Activated CD4-positive, alpha-beta T cell treated with anti-CD3 and anti-CD28 coated beads for 36 hours (primary cell): ENCODE measurements around the gene ZDHHC6. TPM values are rescaled to one million over a fixed set of nuclear protein-coding genes. Genes with fewer than 3 reads are reported as not detected.
A peak's percentile ranks its signal among the peaks of the same experiment; 100 is the strongest.
"Not testable (repeated sequence)": the region's sequence is repeated elsewhere in the genome, so short reads cannot be mapped to it uniquely, and the experiment has no call there.

Source experiments
- ATAC-seq: fragments of 200-7000 bp; cut with Tn5 transposase; one replicate; pipeline ENCODE4 v1.10.0; 2021; ENCODE audit warnings: mild to moderate bottlenecking, moderate library complexity
- CTCF ChIA-PET: fragments of 350-600 bp; sonication (Branson Sonifier 250); formaldehyde crosslinking; loops from one replicate; lab custom pipeline; 2021; ENCODE audit warnings: antibody characterized with exemption; lab: Charles Lee
- POLR2A ChIA-PET: fragments of 350-600 bp; sonication (Branson Sonifier 250); formaldehyde crosslinking; loops from one replicate; lab custom pipeline; 2021; ENCODE audit warnings: antibody characterized with exemption, inconsistent platforms; lab: Charles Lee
- DNase-seq: peaks from one replicate; pipeline ENCODE4 v3.0.0-alpha.2; 2020
- H3K27ac Mint-ChIP-seq: one replicate; pipeline ENCODE4 v1.8.0; 2021; ENCODE audit warnings: mixed read lengths
- H3K27me3 Mint-ChIP-seq: one replicate; pipeline ENCODE4 v1.8.0; 2021; ENCODE audit warnings: mixed read lengths
- H3K36me3 Mint-ChIP-seq: one replicate; pipeline ENCODE4 v1.8.0; 2021; ENCODE audit warnings: low read depth, mixed read lengths
- H3K4me1 Mint-ChIP-seq: one replicate; pipeline ENCODE4 v1.8.0; 2021; ENCODE audit warnings: mixed read lengths
- H3K4me3 Mint-ChIP-seq: one replicate; pipeline ENCODE4 v1.8.0; 2021; ENCODE audit warnings: mild to moderate bottlenecking, moderate library complexity, mixed read lengths
- H3K9me3 Mint-ChIP-seq: one replicate; pipeline ENCODE4 v1.8.0; 2021; ENCODE audit warnings: low read depth, mixed read lengths
- intact Hi-C, 2 experiments: fragments of 100-400 bp; cut with DNase I in 1 of 2; cut with micrococcal nuclease in 1 of 2; formaldehyde crosslinking; loops; one replicate each; pipeline versions ENCODE4 v1.14.2 to v1.15.1; 2022 to 2024; cut with DNase I, micrococcal nuclease
- total RNA-seq, 2 experiments: library from RNA; stranded (reverse); gene quantifications; one replicate each; pipeline ENCODE4 v1.2.3, GENCODE V29; 2021

Gene ZDHHC6
- total RNA-seq, 2 experiments from 2014 or later = 42.1 to 61.3 TPM

GRCh38 chr10:112466802-112467201 lies 20.1 kb upstream of the ZDHHC6 start:
- ATAC-seq = no peak
- no peak for DNase-seq
- Mint-ChIP-seq H3K36me3 (peaks cover 29% of the 10 kb centered on the region), H3K27me3 (no peaks in the 10 kb centered on the region), H3K27ac (no peak overlapping the region), H3K9me3 (no peaks in the 10 kb centered on the region), H3K4me3 (no peak overlapping the region), H3K4me1 (peaks cover 13% of the 10 kb centered on the region)
- POLR2A ChIA-PET = no interaction called here
- CTCF ChIA-PET = interaction anchor here (0.9 to 2.5 kb wide), 2 partner anchors 10 kb away, joined by 3 to 6 read pairs; no protein-coding TSS in a partner anchor
- intact Hi-C loops = no loop called here

GRCh38 chr10:112465299-112465883 lies 18.7 kb upstream of the ZDHHC6 start:
- H3K27ac Mint-ChIP-seq = peak overlapping the region; percentile 9
- intact Hi-C loops = no loop called here
- no peak overlapping the region for H3K4me3 Mint-ChIP-seq
- no peaks in the 10 kb centered on the region for H3K27me3 Mint-ChIP-seq
- no peak for DNase-seq
- ATAC-seq = peak; percentile 51
- no peaks in the 10 kb centered on the region for H3K9me3 Mint-ChIP-seq
- ChIA-PET CTCF (no interaction called here), POLR2A (no interaction called here)
- H3K4me1 Mint-ChIP-seq = peaks cover 19% of the 10 kb centered on the region
- peaks cover 37% of the 10 kb centered on the region for H3K36me3 Mint-ChIP-seq

GRCh38 chr10:112464074-112464473 lies 17.4 kb upstream of the ZDHHC6 start:
- DNase-seq, H3K9me3 Mint-ChIP-seq, H3K4me3 Mint-ChIP-seq, ATAC-seq, H3K27me3 Mint-ChIP-seq, POLR2A ChIA-PET, H3K27ac Mint-ChIP-seq: not testable (repeated sequence)
- H3K36me3 Mint-ChIP-seq = peaks cover 38% of the 10 kb centered on the region
- CTCF ChIA-PET = interaction anchor here (0.5 to 1.9 kb wide), 2 partner anchors 8 to 663 kb away, joined by 3 to 11 read pairs; no protein-coding TSS in a partner anchor
- intact Hi-C loops = loop anchor here (5.0 kb wide), 2 partner anchors 87 to 1218 kb away; no protein-coding TSS in a partner anchor
- H3K4me1 Mint-ChIP-seq = peaks cover 24% of the 10 kb centered on the region

GRCh38 chr10:112461029-112461887 lies 14.5 kb upstream of the ZDHHC6 start:
- Mint-ChIP-seq H3K36me3 (peaks cover 38% of the 10 kb centered on the region), H3K27ac (peak overlapping the region; percentile 95), H3K4me3 (no peak overlapping the region), H3K9me3 (no peaks in the 10 kb centered on the region), H3K4me1 (peaks cover 33% of the 10 kb centered on the region), H3K27me3 (no peaks in the 10 kb centered on the region)
- POLR2A ChIA-PET = interaction anchor here (0.6 kb wide), 1 partner anchor 13 kb away, joined by 5 read pairs; no protein-coding TSS in a partner anchor
- DNase-seq (peak; percentile 80), ATAC-seq (peak; percentile 89)
- intact Hi-C loops = loop anchor here (5.0 kb wide), 2 partner anchors 84 to 1221 kb away; no protein-coding TSS in a partner anchor
- CTCF ChIA-PET = interaction anchor here (0.7 to 3.3 kb wide), 4 partner anchors 11 to 279 kb away, joined by 3 to 22 read pairs (median 5); no protein-coding TSS in a partner anchor

GRCh38 chr10:112460366-112460765 lies 13.7 kb upstream of the ZDHHC6 start:
- Mint-ChIP-seq H3K36me3 (peaks cover 33% of the 10 kb centered on the region), H3K9me3 (no peaks in the 10 kb centered on the region), H3K4me1 (peaks cover 36% of the 10 kb centered on the region), H3K27ac (no peak overlapping the region), H3K4me3 (no peak overlapping the region), H3K27me3 (no peaks in the 10 kb centered on the region)
- ChIA-PET CTCF (interaction anchor here (1.0 to 3.3 kb wide), 3 partner anchors 12 to 25 kb away, joined by 3 to 22 read pairs (median 7); no protein-coding TSS in a partner anchor), POLR2A (no interaction called here)
- DNase-seq (no peak), ATAC-seq (no peak)
- intact Hi-C loops = loop anchor here (5.0 kb wide), 2 partner anchors 83 to 1222 kb away; no protein-coding TSS in a partner anchor

- ChIA-PET POLR2A (interaction anchor here (0.6 to 1.2 kb wide), 3 partner anchors 11 to 81 kb away, joined by 3 to 4 read pairs (median 3); no protein-coding TSS in a partner anchor), CTCF (interaction anchor here (0.7 to 2.1 kb wide), 3 partner anchors 11 to 16 kb away, joined by 3 to 23 read pairs (median 3); no protein-coding TSS in a partner anchor)
- intact Hi-C loops = no loop called here
- Mint-ChIP-seq H3K36me3 (peaks cover 10% of the 10 kb centered on the region), H3K4me1 (peaks cover 29% of the 10 kb centered on the region), H3K9me3 (no peaks in the 10 kb centered on the region), H3K4me3 (no peak overlapping the region), H3K27me3 (no peaks in the 10 kb centered on the region), H3K27ac (peak overlapping the region; percentile 93)
- DNase-seq (peak; percentile 18), ATAC-seq (no peak)
These were observed 9.8 kb upstream of the ZDHHC6 start for GRCh38 chr10:112456533-112456932.

GRCh38 chr10:112454910-112455779 lies 8.4 kb upstream of the ZDHHC6 start:
- Mint-ChIP-seq H3K9me3 (no peaks in the 10 kb centered on the region), H3K36me3 (peaks cover 7% of the 10 kb centered on the region), H3K27ac (peak overlapping the region; percentile 93), H3K4me3 (no peak overlapping the region), H3K4me1 (peaks cover 33% of the 10 kb centered on the region), H3K27me3 (no peaks in the 10 kb centered on the region)
- DNase-seq (no peak), ATAC-seq (peak; percentile 14)
- CTCF ChIA-PET = interaction anchor here (0.7 to 2.1 kb wide), 6 partner anchors 8 to 884 kb away, joined by 3 to 23 read pairs (median 4); partner anchors contain the start of gene VTI1A
- intact Hi-C loops = no loop called here
- POLR2A ChIA-PET = interaction anchor here (0.7 to 1.2 kb wide), 3 partner anchors 8 to 80 kb away, joined by 3 to 4 read pairs (median 3); partner anchors contain the start of gene VTI1A

- H3K9me3 Mint-ChIP-seq = no peaks in the 10 kb centered on the region
- DNase-seq = no peak
- H3K36me3 Mint-ChIP-seq = peaks cover 30% of the 10 kb centered on the region
- ChIA-PET POLR2A (interaction anchor here (0.6 kb wide), 1 partner anchor 1680 kb away, joined by 6 read pairs; no protein-coding TSS in a partner anchor), CTCF (interaction anchor here (1.7 kb wide), 1 partner anchor 23 kb away, joined by 8 read pairs; no protein-coding TSS in a partner anchor)
- H3K27me3 Mint-ChIP-seq = no peaks in the 10 kb centered on the region
- peak overlapping the region; percentile 5 for H3K27ac Mint-ChIP-seq
- H3K4me1 Mint-ChIP-seq = peaks cover 43% of the 10 kb centered on the region
- peak overlapping the region; percentile 84 for H3K4me3 Mint-ChIP-seq
- ATAC-seq = no peak
- intact Hi-C loops = loop anchor here in 1 of 2 experiments (5.0 to 10.0 kb wide), 2 partner anchors 72 to 264 kb away; partner anchors contain the start of gene GPAM
These were observed 2.2 kb upstream of the ZDHHC6 start for GRCh38 chr10:112448888-112449287.

- Mint-ChIP-seq H3K36me3 (peaks cover 35% of the 10 kb centered on the region), H3K9me3 (no peaks in the 10 kb centered on the region), H3K27ac (peak overlapping the region; percentile 96), H3K4me3 (peak overlapping the region; percentile 84), H3K27me3 (no peaks in the 10 kb centered on the region), H3K4me1 (peaks cover 48% of the 10 kb centered on the region)
- ChIA-PET CTCF (interaction anchor here (1.1 to 2.1 kb wide), 2 partner anchors 8 to 24 kb away, joined by 3 to 8 read pairs; no protein-coding TSS in a partner anchor), POLR2A (interaction anchor here (0.8 to 1.5 kb wide), 3 partner anchors 8 to 73 kb away, joined by 3 to 5 read pairs (median 4); no protein-coding TSS in a partner anchor)
- DNase-seq (no peak), ATAC-seq (no peak)
- intact Hi-C loops = loop anchor here (2.0 to 10.0 kb wide), 5 partner anchors 23 to 263 kb away; partner anchors contain the start of gene GPAM (in 1 of the 2)
These were observed 860 bp upstream of the ZDHHC6 start for GRCh38 chr10:112447620-112447928.
